Left lung (tissue), 10 donors: ENCODE results near the gene MAP6D1. TPM values are rescaled to one million over a fixed set of nuclear protein-coding genes. Genes with fewer than 3 reads are reported as not detected.

Source experiments
- ATAC-seq: fragments of 200-7000 bp; cut with Tn5 transposase; one replicate; pipeline ENCODE4 v1.9.1; 2020; ENCODE audit warnings: moderate library complexity
- DNase-seq, 4 donors: peaks; one replicate each; pipeline ENCODE4 v3.0.0-alpha.2; 2013 to 2020
- H3K27ac ChIP-seq, 2 donors: fragments of 200-600 bp; sonication (generic) in 1 of 2; one replicate each; pipeline versions ENCODE4 v1.5.0 to v1.8.0; 2020 to 2021
- H3K27me3 ChIP-seq, 2 donors: fragments of 200-600 bp; sonication (generic) in 1 of 2; one replicate each; pipeline versions ENCODE4 v1.5.0 to v1.8.0; 2020 to 2021
- H3K36me3 ChIP-seq, 2 donors: fragments of 200-600 bp; sonication (generic) in 1 of 2; one replicate each; pipeline versions ENCODE4 v1.5.0 to v1.8.0; 2020 to 2021
- H3K4me1 ChIP-seq, 2 donors: fragments of 200-600 bp; one replicate each; pipeline ENCODE4 v1.8.0; 2021
- H3K4me3 ChIP-seq, 2 donors: fragments of 200-600 bp; sonication (generic) in 1 of 2; one replicate each; pipeline versions ENCODE4 v1.5.0 to v1.8.0; 2020 to 2021; ENCODE audit warnings: mild to moderate bottlenecking in 1 of 2
- H3K9me3 ChIP-seq, 2 donors: fragments of 200-600 bp; sonication (generic) in 1 of 2; one replicate each; pipeline versions ENCODE4 v1.5.0 to v1.8.0; 2020 to 2021
- CTCF ChIP-seq, 2 donors: fragments of 200-600 bp; sonication (generic) in 1 of 2; IDR thresholded peaks; one replicate each; pipeline versions ENCODE4 v1.5.0 to v1.8.0; 2021; ENCODE audit warnings: antibody characterized with exemption in 2 of 2
- intact Hi-C, 2 donors: fragments of 100-400 bp; cut with DNase I; formaldehyde crosslinking; loops; one replicate each; pipeline versions ENCODE4 v1.11.2 to v1.14.2; 2022
- polyA plus RNA-seq, 6 donors: library from polyadenylated mRNA; unstranded; fragments of 120-200 nt; gene quantifications; one replicate each; pipeline ENCODE4 v1.2.1, GENCODE V29; 2013; ENCODE audit not compliant: insufficient read length in 6 of 6
- total RNA-seq, 2 donors: library from RNA; stranded (reverse); fragmentation: NEBNext Ultra II Directional; extraction: Animal tissue kit (Norgen Biotek cat#: 25700); gene quantifications; one replicate each; pipeline ENCODE4 v1.2.1, GENCODE V29; 2021
- donor health status: DM: no; HTN: yes; CAD: no.
- donor health status: DM: no; HTN: no; CAD: no.

Gene MAP6D1
- total and polyA plus RNA-seq, 8 donors, result 0.38 to 2.2 (median 0.83) TPM

- Histone ChIP-seq H3K9me3 (no peaks in the 10 kb centered on the region), H3K4me1 (peaks cover 7 to 21% of the 10 kb centered on the region in 2 donors), H3K4me3 (peak overlapping the region; percentile 50 to 52), H3K27ac (no peak overlapping the region), H3K27me3 (peaks cover 0 to 12% of the 10 kb centered on the region in 2 donors), H3K36me3 (peaks cover 0 to 25% of the 10 kb centered on the region in 2 donors)
- ATAC-seq, result peak; percentile 53
- intact Hi-C loops, result no loop called here
- DNase-seq, result no peak
- TF ChIP-seq CTCF (IDR thresholded peaks at IDR 0.05), result no peak
Observed at GRCh38 chr3:183824761-183825455, 469 bp downstream of the MAP6D1 start.

GRCh38 chr3:183823963-183824362 lies 1.4 kb downstream of the MAP6D1 start:
- DNase-seq, result no peak

GRCh38 chr3:183822631-183823030 lies 2.7 kb downstream of the MAP6D1 start:
- DNase-seq, result no peak
- H3K36me3 ChIP-seq, result peaks cover 0 to 2% of the 10 kb centered on the region in 2 donors
- intact Hi-C loops, result no loop called here
- no peak for TF ChIP-seq CTCF (IDR thresholded peaks at IDR 0.05)
- H3K9me3 ChIP-seq, result no peaks in the 10 kb centered on the region
- no peak for ATAC-seq
- H3K27ac ChIP-seq, result no peak overlapping the region
- H3K4me1 ChIP-seq, result peaks cover 7 to 21% of the 10 kb centered on the region in 2 donors
- H3K27me3 ChIP-seq, result peaks cover 0 to 12% of the 10 kb centered on the region in 2 donors
- no peak overlapping the region for H3K4me3 ChIP-seq

More at GRCh38 chr3:183823963-183824362, 1.4 kb downstream of the MAP6D1 start:
- peaks cover 7 to 21% of the 10 kb centered on the region in 2 donors for H3K4me1 ChIP-seq
- intact Hi-C loops, result no loop called here
- H3K27me3 ChIP-seq, result peaks cover 0 to 12% of the 10 kb centered on the region in 2 donors
- H3K4me3 ChIP-seq, result no peak overlapping the region
- H3K27ac ChIP-seq, result no peak overlapping the region
- no peak for ATAC-seq
- H3K9me3 ChIP-seq, result no peaks in the 10 kb centered on the region
- TF ChIP-seq CTCF (IDR thresholded peaks at IDR 0.05), result no peak
- peaks cover 0 to 16% of the 10 kb centered on the region in 2 donors for H3K36me3 ChIP-seq

- H3K4me1 ChIP-seq, result peaks cover 6 to 11% of the 10 kb centered on the region in 2 donors
- H3K27me3 ChIP-seq, result peaks cover 0 to 7% of the 10 kb centered on the region in 2 donors
- no peak for TF ChIP-seq CTCF (IDR thresholded peaks at IDR 0.05)
- H3K36me3 ChIP-seq, result peaks cover 0 to 18% of the 10 kb centered on the region in 2 donors
- H3K27ac ChIP-seq, result no peak overlapping the region
- no peak overlapping the region for H3K4me3 ChIP-seq
- no peaks in the 10 kb centered on the region for H3K9me3 ChIP-seq
- ATAC-seq, result no peak
- no peak for DNase-seq
- intact Hi-C loops, result no loop called here
Observed at GRCh38 chr3:183819831-183820230, 5.5 kb downstream of the MAP6D1 start.

GRCh38 chr3:183818706-183819624 lies 6.4 kb downstream of the MAP6D1 start:
- TF ChIP-seq CTCF (IDR thresholded peaks at IDR 0.05), result no peak
- no peak for DNase-seq
- Histone ChIP-seq H3K27me3 (no peaks in the 10 kb centered on the region), H3K36me3 (peaks cover 0 to 21% of the 10 kb centered on the region in 2 donors), H3K9me3 (no peaks in the 10 kb centered on the region), H3K4me1 (peaks cover 0 to 2% of the 10 kb centered on the region in 2 donors), H3K27ac (no peak overlapping the region), H3K4me3 (no peak overlapping the region)
- intact Hi-C loops, result no loop called here
- no peak for ATAC-seq
